GM10847 (cell line): ENCODE measurements around the gene BTBD19.
A peak's percentile ranks its signal among the peaks of the same experiment; 100 is the strongest.

ENCODE experiments used
- POLR2A ChIP-seq: IDR thresholded peaks from 2 replicates; pipeline ENCODE4 v1.6.1; 2011; ENCODE audit not compliant: insufficient read length; ENCODE audit errors: extremely low read depth

The BTBD19 gene, protein sequence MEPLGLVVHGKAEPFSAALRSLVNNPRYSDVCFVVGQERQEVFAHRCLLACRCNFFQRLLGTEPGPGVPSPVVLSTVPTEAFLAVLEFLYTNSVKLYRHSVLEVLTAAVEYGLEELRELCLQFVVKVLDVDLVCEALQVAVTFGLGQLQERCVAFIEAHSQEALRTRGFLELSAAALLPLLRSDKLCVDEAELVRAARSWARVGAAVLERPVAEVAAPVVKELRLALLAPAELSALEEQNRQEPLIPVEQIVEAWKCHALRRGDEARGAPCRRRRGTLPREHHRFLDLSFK

DNA sequence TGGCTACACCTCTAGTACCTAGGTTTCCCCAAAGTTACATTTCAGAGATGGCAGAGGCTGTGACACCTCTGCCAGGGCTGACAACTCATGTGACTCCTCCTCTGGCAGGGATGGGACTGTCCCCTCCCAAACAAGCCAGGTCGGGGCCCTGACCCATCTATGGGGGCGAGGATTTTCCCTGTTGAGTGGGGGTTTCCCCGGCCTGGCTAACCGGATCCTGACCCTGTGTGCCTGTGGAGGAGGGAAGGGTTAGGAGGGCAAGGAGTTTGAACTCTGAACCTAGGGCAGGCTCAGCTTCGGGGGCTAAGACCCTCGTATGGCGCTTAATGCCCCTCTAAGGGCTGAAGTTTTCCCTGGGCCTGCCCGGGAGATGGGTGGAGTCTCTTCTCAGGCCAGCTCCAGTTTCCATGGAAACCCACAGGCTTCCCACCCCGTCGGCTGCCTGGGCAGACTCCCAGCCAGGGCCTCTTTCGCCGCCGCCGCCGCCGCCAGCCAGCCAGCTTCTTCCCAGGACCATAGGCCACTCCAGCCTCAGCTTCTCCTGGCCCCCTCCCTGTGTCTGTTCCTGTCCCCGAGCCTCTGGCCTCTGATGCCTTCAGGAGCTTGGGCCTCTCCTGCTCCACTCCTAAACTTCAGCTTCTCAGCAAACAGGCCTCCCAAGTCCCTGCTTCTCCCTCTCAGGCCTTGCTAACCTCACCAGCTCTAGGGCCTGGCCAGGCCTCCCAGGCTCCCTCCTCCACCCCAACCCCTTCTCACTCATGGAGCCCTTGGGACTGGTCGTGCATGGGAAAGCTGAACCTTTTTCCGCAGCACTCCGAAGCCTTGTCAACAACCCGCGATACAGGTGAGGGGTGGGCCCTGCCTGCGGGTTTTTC lies at the start of gene BTBD19:
TSS of gene BTBD19 (plus strand) at position 461 of the 875 bp plus-strand sequence. CDS start at position 759, 298 bp downstream.
- TF ChIP-seq POLR2A, result no peak

DNA sequence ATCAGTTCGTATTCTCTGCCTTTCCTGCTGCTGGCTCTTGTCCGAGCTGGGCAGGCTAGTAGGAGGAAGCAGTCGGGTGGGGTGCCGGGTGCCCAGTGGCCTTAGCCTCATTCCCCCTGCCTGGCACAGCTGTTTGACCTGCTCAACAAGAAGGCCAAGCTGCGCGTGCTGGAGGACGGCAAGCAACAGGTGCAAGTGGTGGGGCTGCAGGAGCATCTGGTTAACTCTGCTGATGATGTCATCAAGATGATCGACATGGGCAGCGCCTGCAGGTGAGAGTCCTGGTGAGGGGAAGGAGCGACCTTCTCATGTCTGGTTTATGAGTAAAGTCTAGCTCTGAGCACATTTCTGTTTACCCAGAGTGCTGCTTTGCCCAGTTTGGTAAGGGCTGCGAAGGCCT lies 49.2 kb upstream of the BTBD19 start:
- no peak for TF ChIP-seq POLR2A

GRCh38 chr1:44760876-44761275 lies 47.4 kb upstream of the BTBD19 start:
- no peak for TF ChIP-seq POLR2A

- peak; percentile 97 for TF ChIP-seq POLR2A
Observed at GRCh38 chr1:44775078-44775929, 33.0 kb upstream of the BTBD19 start, which contains the start of gene RPS8. RPS8 (plus strand) TSS chr1:44775540; CDS start chr1:44775597, 57 bp downstream.

- peak; percentile 20 for TF ChIP-seq POLR2A
Observed at GRCh38 chr1:44775930-44776729, 32.2 kb upstream of the BTBD19 start.

DNA sequence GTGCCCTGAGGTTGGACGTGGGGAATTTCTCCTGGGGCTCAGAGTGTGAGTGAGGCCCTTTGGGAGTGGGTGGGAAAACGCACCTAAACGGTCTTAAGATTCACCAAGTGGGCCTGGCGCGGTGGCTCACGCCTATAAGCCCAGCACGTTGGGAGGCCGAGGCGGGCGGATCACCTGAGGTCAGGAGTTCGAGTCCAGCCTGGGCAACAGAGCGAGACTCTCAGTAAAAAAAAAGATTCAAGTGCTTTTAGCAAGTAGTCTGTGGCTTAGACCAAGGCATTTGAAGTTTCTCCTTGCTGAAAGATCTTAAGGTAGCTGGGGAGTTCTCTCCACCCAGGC lies 31.6 kb upstream of the BTBD19 start:
- TF ChIP-seq POLR2A, result no peak

- no peak for TF ChIP-seq POLR2A
Observed at GRCh38 chr1:44777547-44777946, 30.8 kb upstream of the BTBD19 start.

- no peak for TF ChIP-seq POLR2A
Observed at GRCh38 chr1:44777969-44778635, 30.2 kb upstream of the BTBD19 start.

DNA sequence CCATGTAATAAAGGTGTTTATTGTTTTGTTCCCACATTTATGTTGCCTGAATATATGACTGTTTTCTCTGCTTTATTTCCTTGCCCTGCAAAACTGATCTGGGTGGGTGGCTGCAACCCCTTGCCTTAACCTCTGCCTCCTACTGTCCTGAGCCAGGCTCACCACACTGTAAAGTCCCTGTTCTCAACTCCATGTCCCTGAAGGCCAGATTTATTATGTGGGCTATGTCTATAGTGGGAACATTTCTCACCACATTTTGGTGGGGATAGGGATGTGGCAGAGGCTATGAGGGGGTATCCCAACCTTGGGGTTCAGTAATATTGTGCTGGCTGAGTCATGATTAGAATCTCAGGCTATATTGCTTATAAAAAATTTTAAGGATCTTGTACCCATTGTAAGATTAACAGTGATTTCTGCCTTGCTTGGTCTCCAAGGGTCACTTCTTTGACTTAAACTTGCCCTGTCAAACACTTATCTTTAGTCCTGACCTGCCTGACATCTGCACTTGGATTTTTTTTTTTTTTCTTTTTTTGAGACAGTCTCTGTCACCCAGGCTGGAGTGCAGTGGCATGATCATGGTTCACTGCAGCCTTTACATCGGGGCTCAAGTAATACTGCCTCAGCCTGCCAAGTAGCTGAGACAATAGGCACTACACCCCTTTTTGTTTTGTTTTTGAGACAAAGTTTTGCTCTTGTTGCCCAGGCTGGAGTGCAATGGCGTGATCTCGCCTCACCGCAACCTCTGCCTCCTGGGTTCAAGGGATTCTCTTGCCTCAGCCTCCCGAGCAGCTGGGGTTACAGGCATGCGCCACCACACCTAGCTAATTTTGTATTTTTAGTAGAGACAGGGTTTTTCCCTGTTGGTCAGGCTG lies 29.4 kb upstream of the BTBD19 start:
- TF ChIP-seq POLR2A, result no peak

DNA sequence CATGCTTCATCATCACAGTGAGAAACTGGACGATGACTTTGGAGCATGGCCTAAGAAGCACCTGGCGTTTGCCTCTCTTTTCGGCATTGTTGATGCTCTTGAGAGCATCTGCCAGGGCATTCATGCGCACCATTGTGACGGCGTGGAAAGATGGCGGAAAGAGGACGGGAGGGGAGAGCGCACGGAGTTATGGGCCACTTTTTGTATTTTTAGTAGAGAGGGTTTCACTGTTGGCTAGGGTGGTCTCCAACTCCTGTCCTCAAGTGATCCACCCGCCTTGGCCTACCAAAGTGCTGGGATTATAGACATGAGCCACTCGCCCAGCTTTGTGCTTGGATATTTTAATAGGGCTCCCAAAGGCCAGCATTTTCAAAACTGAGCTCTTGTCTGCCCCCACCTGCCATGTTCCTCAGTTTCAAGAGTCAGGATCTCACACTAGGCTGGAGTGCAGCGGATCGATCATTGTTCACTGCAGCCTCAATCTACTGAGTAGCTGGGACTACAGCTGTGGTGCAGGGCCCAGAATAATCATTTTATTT lies 27.7 kb upstream of the BTBD19 start:
- no peak for TF ChIP-seq POLR2A

GRCh38 chr1:44783697-44784093 lies 24.6 kb upstream of the BTBD19 start:
- TF ChIP-seq POLR2A, result no peak

DNA sequence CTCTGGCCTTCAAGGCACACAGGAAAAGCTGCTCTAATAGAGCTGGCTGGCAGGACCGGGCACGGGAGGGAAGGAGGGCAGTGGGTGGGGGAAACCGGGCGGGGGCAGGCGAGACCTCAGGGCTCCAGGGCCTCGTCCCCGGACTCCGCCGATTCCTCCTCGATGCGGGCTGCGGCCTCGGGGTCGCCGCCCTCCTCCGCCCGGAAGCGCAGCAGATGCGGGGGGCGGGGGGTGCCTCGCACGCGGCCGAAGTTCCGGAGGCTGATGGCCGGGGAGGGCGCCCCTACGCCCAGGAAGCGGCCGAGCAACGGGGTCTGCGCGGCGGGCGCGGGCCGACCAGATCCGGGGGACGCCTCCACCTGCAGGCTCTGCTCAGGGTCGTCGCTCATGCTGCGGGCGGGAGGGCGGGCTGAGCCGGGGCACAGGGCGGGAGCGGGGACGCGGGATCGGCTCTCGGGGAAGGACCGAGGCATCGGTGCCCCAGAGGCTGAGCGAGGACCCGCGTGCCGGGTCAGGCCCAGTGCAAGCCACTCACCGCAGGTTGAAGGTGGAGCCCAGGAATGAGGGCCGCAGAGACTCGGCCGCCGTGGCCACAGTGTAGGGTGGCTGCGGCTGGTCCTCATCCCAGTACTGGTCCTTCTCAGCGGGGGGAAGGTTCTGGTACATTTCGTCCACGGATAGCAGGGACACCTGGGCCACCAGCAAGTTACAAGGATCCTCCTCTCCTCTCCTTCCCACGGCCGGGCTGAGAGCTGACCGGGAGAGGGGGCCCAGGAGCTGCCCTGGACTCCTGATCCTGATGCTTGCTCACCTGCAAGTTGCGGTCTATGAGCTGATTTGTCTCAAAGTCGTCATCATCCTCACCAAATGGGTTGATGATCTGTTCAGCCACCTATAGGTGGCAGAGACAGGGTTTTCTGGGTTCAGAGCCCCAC lies 24.0 kb upstream of the BTBD19 start:
- TF ChIP-seq POLR2A, result peak; percentile 21
